ENCODE measurements around the gene POLA1. TPM values are rescaled to one million over a fixed set of nuclear protein-coding genes. Genes with fewer than 3 reads are reported as not detected.

POLA1 gene
- total RNA-seq, 1 donor from 2014 or later = 7.4 TPM

GRCh38 chrX:25006586-25007058, 312.9 kb downstream of the POLA1 start:
- no peaks in the 10 kb centered on the region for H3K36me3 ChIP-seq (ENCODE audit: control insufficient read depth, insufficient read depth, low read length)
- H3K4me3 ChIP-seq (ENCODE audit: low read depth, low read length) = no peak overlapping the region
- peaks cover 25% of the 10 kb centered on the region for H3K27me3 ChIP-seq (ENCODE audit: control insufficient read depth, insufficient read depth, low read length)
- DNase-seq (ENCODE audit: low read depth) (no peak), FAIRE-seq (no peak)
- TF ChIP-seq CTCF (IDR thresholded peaks at IDR 0.05; ENCODE audit: insufficient read depth, low read length, severe bottlenecking) = no peak

GRCh38 chrX:25007059-25008053, 313.6 kb downstream of the POLA1 start:
- Histone ChIP-seq H3K27me3 (ENCODE audit: control insufficient read depth, insufficient read depth, low read length) (peaks cover 29% of the 10 kb centered on the region), H3K4me3 (ENCODE audit: low read depth, low read length) (no peak overlapping the region), H3K36me3 (ENCODE audit: control insufficient read depth, insufficient read depth, low read length) (no peaks in the 10 kb centered on the region)
- no peak for FAIRE-seq
- no peak for DNase-seq (ENCODE audit: low read depth)
- no peak for TF ChIP-seq CTCF (IDR thresholded peaks at IDR 0.05; ENCODE audit: insufficient read depth, low read length, severe bottlenecking)

- H3K27me3 ChIP-seq (ENCODE audit: control insufficient read depth, insufficient read depth, low read length) = peaks cover 30% of the 10 kb centered on the region
- FAIRE-seq = no peak
- H3K4me3 ChIP-seq (ENCODE audit: low read depth, low read length) = no peak overlapping the region
- DNase-seq (ENCODE audit: low read depth) = no peak
- no peaks in the 10 kb centered on the region for H3K36me3 ChIP-seq (ENCODE audit: control insufficient read depth, insufficient read depth, low read length)
- no peak for TF ChIP-seq CTCF (IDR thresholded peaks at IDR 0.05; ENCODE audit: insufficient read depth, low read length, severe bottlenecking)
These were observed 315.7 kb downstream of the POLA1 start for GRCh38 chrX:25009407-25009806.

- FAIRE-seq (no peak), DNase-seq (ENCODE audit: low read depth) (no peak)
- peaks cover 32% of the 10 kb centered on the region for H3K27me3 ChIP-seq (ENCODE audit: control insufficient read depth, insufficient read depth, low read length)
- H3K36me3 ChIP-seq (ENCODE audit: control insufficient read depth, insufficient read depth, low read length) = no peaks in the 10 kb centered on the region
- TF ChIP-seq CTCF (IDR thresholded peaks at IDR 0.05; ENCODE audit: insufficient read depth, low read length, severe bottlenecking) = no peak
- H3K4me3 ChIP-seq (ENCODE audit: low read depth, low read length) = no peak overlapping the region
These were observed 317.3 kb downstream of the POLA1 start for GRCh38 chrX:25010784-25011588.

- Histone ChIP-seq H3K4me3 (ENCODE audit: low read depth, low read length) (no peak overlapping the region), H3K27me3 (ENCODE audit: control insufficient read depth, insufficient read depth, low read length) (peaks cover 32% of the 10 kb centered on the region), H3K36me3 (ENCODE audit: control insufficient read depth, insufficient read depth, low read length) (no peaks in the 10 kb centered on the region)
- no peak for TF ChIP-seq CTCF (IDR thresholded peaks at IDR 0.05; ENCODE audit: insufficient read depth, low read length, severe bottlenecking)
- DNase-seq (ENCODE audit: low read depth) = no peak
- no peak for FAIRE-seq
These were observed 318.1 kb downstream of the POLA1 start for GRCh38 chrX:25011589-25012432.
